ENCODE data around the gene TARS1.

The TARS1 gene

GRCh38 chr5:33439905-33440481, 772 bp upstream of the TARS1 start:
- no peak for DNase-seq (ENCODE audit: low spot score)

GRCh38 chr5:33441241-33442177, 744 bp downstream of the TARS1 start:
- peak; percentile 35 for DNase-seq (ENCODE audit: low spot score)

- DNase-seq (ENCODE audit: low spot score), result no peak
Observed at GRCh38 chr5:33444542-33444941, 3.8 kb downstream of the TARS1 start.

GRCh38 chr5:33445798-33446197, 5.0 kb downstream of the TARS1 start:
- no peak for DNase-seq (ENCODE audit: low spot score)

- DNase-seq (ENCODE audit: low spot score), result no peak
Observed at GRCh38 chr5:33448118-33448517, 7.4 kb downstream of the TARS1 start.

GRCh38 chr5:33457126-33457525, 16.4 kb downstream of the TARS1 start:
- DNase-seq (ENCODE audit: low spot score), result no peak

- no peak for DNase-seq (ENCODE audit: low spot score)
Observed at GRCh38 chr5:33457817-33458216, 17.1 kb downstream of the TARS1 start.

- DNase-seq (ENCODE audit: low spot score), result no peak
Observed at GRCh38 chr5:33460210-33460609, 19.4 kb downstream of the TARS1 start.

GRCh38 chr5:33462456-33462855, 21.7 kb downstream of the TARS1 start:
- no peak for DNase-seq (ENCODE audit: low spot score)

- DNase-seq (ENCODE audit: low spot score), result no peak
Observed at GRCh38 chr5:33465120-33465519, 24.4 kb downstream of the TARS1 start.

GRCh38 chr5:33468775-33469435, 28.1 kb downstream of the TARS1 start:
- no peak for DNase-seq (ENCODE audit: low spot score)

GRCh38 chr5:33470544-33470943, 29.8 kb downstream of the TARS1 start:
- no peak for DNase-seq (ENCODE audit: low spot score)

- no peak for DNase-seq (ENCODE audit: low spot score)
Observed at GRCh38 chr5:33472805-33473409, 32.1 kb downstream of the TARS1 start.

- no peak for DNase-seq (ENCODE audit: low spot score)
Observed at GRCh38 chr5:33474004-33474403, 33.2 kb downstream of the TARS1 start.

- no peak for DNase-seq (ENCODE audit: low spot score)
Observed at GRCh38 chr5:33474931-33475499, 34.2 kb downstream of the TARS1 start.

- DNase-seq (ENCODE audit: low spot score), result no peak
Observed at GRCh38 chr5:33475706-33476105, 34.9 kb downstream of the TARS1 start.

- DNase-seq (ENCODE audit: low spot score), result no peak
Observed at GRCh38 chr5:33476992-33477391, 36.2 kb downstream of the TARS1 start.

GRCh38 chr5:33477816-33478215, 37.1 kb downstream of the TARS1 start:
- no peak for DNase-seq (ENCODE audit: low spot score)

GRCh38 chr5:33479311-33479710, 38.5 kb downstream of the TARS1 start:
- no peak for DNase-seq (ENCODE audit: low spot score)

GRCh38 chr5:33480876-33481275, 40.1 kb downstream of the TARS1 start:
- no peak for DNase-seq (ENCODE audit: low spot score)

- DNase-seq (ENCODE audit: low spot score), result no peak
Observed at GRCh38 chr5:33482335-33482734, 41.6 kb downstream of the TARS1 start.

- no peak for DNase-seq (ENCODE audit: low spot score)
Observed at GRCh38 chr5:33487236-33487635, 46.5 kb downstream of the TARS1 start.

Measured in COLO829 (cell line).